Heart left ventricle (tissue), 16 donors: ENCODE data around the gene ROBO1. TPM values are rescaled to one million over a fixed set of nuclear protein-coding genes. Genes with fewer than 3 reads are reported as not detected.
"Not testable (repeated sequence)": the region's sequence is repeated elsewhere in the genome, so short reads cannot be mapped to it uniquely, and the experiment has no call there.

Experiments
- ATAC-seq, 4 donors: fragments of 200-7000 bp; cut with Tn5 transposase; one replicate each; pipeline ENCODE4 v1.9.1; 2020 to 2022; ENCODE audit warnings: moderate library complexity in 4 of 4, mild to moderate bottlenecking in 3 of 4, moderate number of reproducible peaks in 1 of 4
- DNase-seq, 5 donors: peaks; one replicate each; pipeline ENCODE4 v3.0.0-alpha.2; 2020
- H3K27ac ChIP-seq, 12 donors: fragments of 200-600 bp; sonication (generic) in 4 of 12; one replicate each; pipeline versions ENCODE4 v1.5.0 to v1.8.0; 2016 to 2022; ENCODE audit warnings: mild to moderate bottlenecking in 2 of 12
- H3K27me3 ChIP-seq, 9 donors: fragments of 200-600 bp; sonication (generic) in 2 of 9; one replicate each; pipeline versions ENCODE4 v1.5.1 to v1.8.0; 2016 to 2022; ENCODE audit warnings: mild to moderate bottlenecking in 3 of 9
- H3K36me3 ChIP-seq, 9 donors: fragments of 200-600 bp; sonication (generic) in 2 of 9; one replicate each; pipeline versions ENCODE4 v1.5.0 to v1.8.0; 2018 to 2022; ENCODE audit warnings: mild to moderate bottlenecking in 2 of 9
- H3K4me1 ChIP-seq, 12 donors: fragments of 200-600 bp; sonication (generic) in 4 of 12; one replicate each; pipeline versions ENCODE4 v1.5.0 to v1.8.0; 2016 to 2022; ENCODE audit warnings: mild to moderate bottlenecking in 3 of 12
- H3K4me3 ChIP-seq, 12 donors: fragments of 200-600 bp; sonication (generic) in 4 of 12; one replicate each; pipeline versions ENCODE4 v1.5.0 to v1.8.0; 2017 to 2022; ENCODE audit warnings: mild to moderate bottlenecking in 9 of 12, moderate library complexity in 4 of 12
- H3K9me3 ChIP-seq, 12 donors: fragments of 200-600 bp; sonication (generic) in 4 of 12; one replicate each; pipeline versions ENCODE4 v1.5.0 to v1.8.0; 2016 to 2022; ENCODE audit warnings: mild to moderate bottlenecking in 1 of 12
- CTCF ChIP-seq, 12 donors: fragments of 200-600 bp; sonication (generic) in 4 of 12; IDR thresholded peaks; one replicate each; pipeline versions ENCODE4 v1.5.0 to v1.8.0; 2018 to 2022; ENCODE audit warnings: antibody characterized with exemption in 12 of 12, mild to moderate bottlenecking in 5 of 12
- POLR2A ChIP-seq, 2 donors: fragments of 450-650 bp; IDR thresholded peaks; one replicate each; pipeline ENCODE4 v1.6.1; 2017; ENCODE audit warnings: antibody characterized with exemption in 2 of 2, mild to moderate bottlenecking in 2 of 2, moderate library complexity in 2 of 2
- WGBS, 4 donors: extraction: QIAGEN DNeasy Blood & Tissue Kit in 2 of 4; methylation state at CpG; one replicate each; pipeline versions ENCODE4 v1.1.5 to v1.1.7; 2013 to 2018; 5-methylcytosine and 5-hydroxymethylcytosine counted together
- intact Hi-C, 10 donors: fragments of 100-400 bp; cut with DNase I; formaldehyde crosslinking; loops; one replicate each; pipeline versions ENCODE4 v1.11.1 to v1.14.2; 2022
- polyA plus RNA-seq, 2 donors: library from polyadenylated mRNA; stranded (reverse); fragments of 200-250 nt; gene quantifications; one replicate each; pipeline ENCODE4 v1.2.3, GENCODE V29; 2013
- total RNA-seq, 9 donors: library from RNA; depleted of rRNA in 2 of 9; stranded (reverse); fragments of >200 nt in 2 of 9; fragmentation: NEBNext Ultra II Directional in 3 of 9; extraction: Animal tissue kit (Norgen Biotek cat#: 25700) in 3 of 9; gene quantifications; one replicate each; pipeline versions ENCODE4 v1.1.0 to v1.2.4, GENCODE V29; 2016 to 2023
- donor health status: ischemic (EF 13 %, LVEDD 7.1; RV severe dilation, severe dysfunction).
- donor health status: healthy with polysubstance abuse.
- donor health status: DM: no; HTN: yes; CAD: no.
- donor health status: DM: no; HTN: no; CAD: no.
- donor health status: ischemic (EF 25% LVEDD 6.9; RV normal size, moderate dysfunction).
- donor health status: ischemic (EF 25% LVEDD 5.7; RV mildly dilated, moderate dysfunction).
- donor health status: healthy.
- donor health status: DM: yes; HTN: yes; CAD: no.
- donor health status: ischemic (EF 35%, LVEDD 5.7; RV mildly dilated, moderate dysfunction).
- donor health status: nonischemic (EF 11% LVEDD 7.7; RV severe dilation, severe dysfunction).
- donor health status: DM: yes; HTN: yes; CAD: no.
- donor health status: PGD.
- donor health status: ischemic (EF 29% LVEDD 5.4; RV normal size, mild dysfunction).
- donor health status: nonischemic (EF 23%, LVEDD 6.1; RV moderate dilation, normal function).

The ROBO1 gene
- total and polyA plus RNA-seq, 11 donors, result 1.4 to 14.8 (median 5.7) TPM

- WGBS, 4 donors, result 74 to 85% (median 80%) methylated on average over 4 of the region's 4 CpGs
- TF ChIP-seq CTCF (IDR thresholded peaks at IDR 0.05), result no peak
- TF ChIP-seq POLR2A (IDR thresholded peaks at IDR 0.05), result no peak
- ATAC-seq (no peak), DNase-seq (no peak)
- Histone ChIP-seq H3K27ac (no peak overlapping the region), H3K27me3 (no peaks in the 10 kb centered on the region), H3K9me3 (no peaks in the 10 kb centered on the region), H3K4me3 (no peak overlapping the region), H3K36me3 (no peaks in the 10 kb centered on the region), H3K4me1 (peaks cover 0 to 7% (median 0%) of the 10 kb centered on the region in 12 donors)
- intact Hi-C loops, result no loop called here
These were observed 878.5 kb downstream of the ROBO1 start for GRCh38 chr3:78889348-78889747.

GRCh38 chr3:78888635-78889034 is 879.2 kb downstream of the ROBO1 start:
- no peak overlapping the region for H3K27ac ChIP-seq
- no peak for DNase-seq
- no peak for ATAC-seq
- no peak for TF ChIP-seq POLR2A (IDR thresholded peaks at IDR 0.05)
- TF ChIP-seq CTCF (IDR thresholded peaks at IDR 0.05), result no peak
- no peaks in the 10 kb centered on the region for H3K36me3 ChIP-seq
- H3K4me1 ChIP-seq, result peaks cover 0 to 7% (median 0%) of the 10 kb centered on the region in 12 donors
- no peak overlapping the region for H3K4me3 ChIP-seq
- intact Hi-C loops, result no loop called here
- no peaks in the 10 kb centered on the region for H3K9me3 ChIP-seq
- no peaks in the 10 kb centered on the region for H3K27me3 ChIP-seq

GRCh38 chr3:78887547-78888011 is 880.2 kb downstream of the ROBO1 start:
- DNase-seq (no peak), ATAC-seq (no peak)
- intact Hi-C loops, result no loop called here
- Histone ChIP-seq H3K9me3 (no peaks in the 10 kb centered on the region), H3K27ac (no peak overlapping the region), H3K4me3 (peak overlapping the region in 1 of 12 donors; percentile 9), H3K27me3 (no peaks in the 10 kb centered on the region), H3K4me1 (peaks cover 0 to 7% (median 0%) of the 10 kb centered on the region in 12 donors), H3K36me3 (no peaks in the 10 kb centered on the region)
- 49 to 63% (median 61%) methylated on average over 1 of the region's 1 CpG for WGBS, 4 donors
- TF ChIP-seq POLR2A (IDR thresholded peaks at IDR 0.05), result no peak
- no peak for TF ChIP-seq CTCF (IDR thresholded peaks at IDR 0.05)

- Histone ChIP-seq H3K36me3 (no peaks in the 10 kb centered on the region), H3K4me3 (no peak overlapping the region), H3K27me3 (no peaks in the 10 kb centered on the region), H3K9me3 (no peaks in the 10 kb centered on the region), H3K27ac (no peak overlapping the region), H3K4me1 (peaks cover 0 to 7% (median 0%) of the 10 kb centered on the region in 12 donors)
- WGBS, 4 donors, result 83 to 87% (median 85%) methylated on average over 1 of the region's 1 CpG
- intact Hi-C loops, result no loop called here
- no peak for DNase-seq
- TF ChIP-seq CTCF (IDR thresholded peaks at IDR 0.05), result no peak
- no peak for TF ChIP-seq POLR2A (IDR thresholded peaks at IDR 0.05)
- peak in 1 of 4 donors; percentile 67 for ATAC-seq
These were observed 880.8 kb downstream of the ROBO1 start for GRCh38 chr3:78887029-78887428.

- DNase-seq, H3K27me3 ChIP-seq, H3K9me3 ChIP-seq, ATAC-seq, intact Hi-C loops, H3K4me3 ChIP-seq, H3K27ac ChIP-seq, H3K36me3 ChIP-seq: not testable (repeated sequence)
- WGBS, 4 donors, result 95 to 100% (median 98%) methylated on average over 1 of the region's 1 CpG
- peaks cover 0 to 25% (median 8%) of the 10 kb centered on the region in 12 donors for H3K4me1 ChIP-seq
These were observed 883.2 kb downstream of the ROBO1 start for GRCh38 chr3:78884567-78884966.
